HG02884 (cell line): ENCODE results near the gene SLC44A4.
"Not testable (repeated sequence)": the region's sequence is repeated elsewhere in the genome, so short reads cannot be mapped to it uniquely, and the experiment has no call there.

Source experiments
- ATAC-seq: cut with Tn5 transposase; IDR thresholded peaks from one replicate; pipeline ENCODE4 v1.9.1; 2021; ENCODE audit warnings: mild to moderate bottlenecking, moderate library complexity; ENCODE audit not compliant: unreplicated experiment

SLC44A4 gene

GRCh38 chr6:31831350-31832215, 47.2 kb downstream of the SLC44A4 start:
- ATAC-seq = no peak

GRCh38 chr6:31830886-31831335, 47.9 kb downstream of the SLC44A4 start:
- ATAC-seq = no peak

- ATAC-seq = no peak
Observed at GRCh38 chr6:31829633-31830283, 49.0 kb downstream of the SLC44A4 start.

- peak; percentile 61 for ATAC-seq
Observed at GRCh38 chr6:31827286-31828079, 51.3 kb downstream of the SLC44A4 start, which contains the start of gene HSPA1B. Gene HSPA1B (plus strand): TSS chr6:31827738. CDS start chr6:31827951, 213 bp downstream.

GRCh38 chr6:31826793-31827285, 52.0 kb downstream of the SLC44A4 start:
- ATAC-seq = no peak

- no peak for ATAC-seq
Observed at GRCh38 chr6:31825553-31825952, 53.2 kb downstream of the SLC44A4 start.

- not testable (repeated sequence) for ATAC-seq
Observed at GRCh38 chr6:31823592-31824196, 55.1 kb downstream of the SLC44A4 start.

- ATAC-seq = no peak
Observed at GRCh38 chr6:31822036-31822821, 56.6 kb downstream of the SLC44A4 start.

GRCh38 chr6:31821301-31822035, 57.3 kb downstream of the SLC44A4 start:
- no peak for ATAC-seq

- not testable (repeated sequence) for ATAC-seq
Observed at GRCh38 chr6:31820399-31820798, 58.4 kb downstream of the SLC44A4 start.

GRCh38 chr6:31819871-31820299, 58.9 kb downstream of the SLC44A4 start:
- no peak for ATAC-seq

- not testable (repeated sequence) for ATAC-seq
Observed at GRCh38 chr6:31817929-31818511, 60.8 kb downstream of the SLC44A4 start.

GRCh38 chr6:31817133-31817928, 61.5 kb downstream of the SLC44A4 start:
- ATAC-seq = not testable (repeated sequence)

GRCh38 chr6:31815025-31815838, 63.6 kb downstream of the SLC44A4 start, which contains the start of the genes HSPA1A and HSPA1L:
Gene HSPA1A (plus strand): TSS chr6:31815543. CDS start chr6:31815757, 214 bp downstream.
Gene HSPA1L (minus strand): TSS chr6:31815283. CDS start chr6:31811972, 3,311 bp downstream.
- no peak for ATAC-seq

- ATAC-seq = no peak
Observed at GRCh38 chr6:31814677-31815024, 64.1 kb downstream of the SLC44A4 start.

- ATAC-seq = no peak
Observed at GRCh38 chr6:31813465-31813849, 65.3 kb downstream of the SLC44A4 start.
